Measurements from ENCODE around the gene REX1BD.

- TF ChIP-seq CTCF (conservative IDR thresholded peaks at IDR 0.05), result no peak
- no peak for TF ChIP-seq ZFX (IDR thresholded peaks at IDR 0.05)
Measured at GRCh38 chr19:18591735-18592385, 3.3 kb downstream of the REX1BD start.
